Fibroblast of lung (primary cell): ENCODE data around the gene AKR7A3. TPM values are rescaled to one million over a fixed set of nuclear protein-coding genes. Genes with fewer than 3 reads are reported as not detected.
"Not testable (repeated sequence)": the region's sequence is repeated elsewhere in the genome, so short reads cannot be mapped to it uniquely, and the experiment has no call there.

Experiments
- DNase-seq, 2 donors: peaks; one replicate each; pipeline versions ENCODE4 v3.0.0 to v3.0.0-alpha.2; 2010; ENCODE audit warnings: low read depth in 2 of 2
- H2AFZ ChIP-seq: 2 replicates; pipeline ENCODE4 v1.5.1; 2012; ENCODE audit warnings: low read length, control low read depth, inconsistent platforms
- H3K27ac ChIP-seq: 2 replicates; pipeline ENCODE4 v1.5.1; 2011; ENCODE audit warnings: low read length, control low read depth; ENCODE audit not compliant: insufficient read depth
- H3K27me3 ChIP-seq: 2 replicates; pipeline ENCODE4 v1.5.1; 2011; ENCODE audit warnings: mild to moderate bottlenecking, low read length; ENCODE audit not compliant: control insufficient read depth, insufficient read depth
- H3K36me3 ChIP-seq: 2 replicates; pipeline ENCODE4 v1.5.1; 2011; ENCODE audit warnings: low read length; ENCODE audit not compliant: control insufficient read depth, insufficient read depth
- H3K4me1 ChIP-seq: 2 replicates; pipeline ENCODE4 v1.5.1; 2011; ENCODE audit warnings: low read length; ENCODE audit not compliant: control insufficient read depth, insufficient read depth; ENCODE audit errors: extremely low read depth
- H3K4me2 ChIP-seq: 2 replicates; pipeline ENCODE4 v1.5.1; 2011; ENCODE audit warnings: low read length, control low read depth; ENCODE audit not compliant: insufficient read depth; ENCODE audit errors: extremely low read depth
- H3K4me3 ChIP-seq, 4 experiments: fragments of 200-600 bp in 1 of 4; sonication (generic) in 1 of 4; replicated peaks in 1 of 4; 2 replicates each; pipeline ENCODE4 v1.5.1; 2011 to 2016; ENCODE audit warnings: low read length in 4 of 4, low read depth in 3 of 4, mild to moderate bottlenecking in 3 of 4, control low read depth in 2 of 4, inconsistent platforms in 1 of 4, mixed read lengths in 1 of 4; ENCODE audit not compliant: insufficient read depth in 1 of 4; ENCODE audit errors: control extremely low read depth in 1 of 4
- H3K79me2 ChIP-seq: 2 replicates; pipeline ENCODE4 v1.5.1; 2012; ENCODE audit warnings: mild to moderate bottlenecking, low read length, inconsistent platforms; ENCODE audit not compliant: control insufficient read depth, insufficient read depth
- H3K9ac ChIP-seq: 2 replicates; pipeline ENCODE4 v1.5.1; 2011; ENCODE audit warnings: mild to moderate bottlenecking, low read length, control low read depth; ENCODE audit not compliant: insufficient read depth
- H3K9me3 ChIP-seq: 2 replicates; pipeline ENCODE4 v1.5.1; 2012; ENCODE audit warnings: low read depth, low read length; ENCODE audit not compliant: control insufficient read depth, insufficient read depth
- H4K20me1 ChIP-seq: 2 replicates; pipeline ENCODE4 v1.5.1; 2011; ENCODE audit warnings: low read length; ENCODE audit not compliant: control insufficient read depth, insufficient read depth; ENCODE audit errors: extremely low read depth
- EZH2 ChIP-seq: IDR thresholded peaks from 2 replicates; pipeline ENCODE4 v1.5.1; 2012; ENCODE audit warnings: low read length, control low read depth, mild to moderate bottlenecking; ENCODE audit errors: missing control alignments
- polyA plus RNA-seq, 2 donors: library from polyadenylated mRNA; depleted of rRNA in 1 of 2; stranded (reverse) in 1 of 2; unstranded in 1 of 2; fragments of >200 nt; gene quantifications; 2 replicates each; pipeline ENCODE4 v1.2.1, GENCODE V29; 2011 to 2012; ENCODE audit warnings: missing spikeins in 1 of 2
- total RNA-seq: library from RNA; depleted of rRNA; stranded (reverse); fragments of >200 nt; gene quantifications from 2 replicates; pipeline ENCODE4 v1.2.1, GENCODE V29; 2014
- TF ChIP-seq, protein P1 (sequence below), 2 donors: IDR thresholded peaks in 1 of 2; conservative IDR thresholded peaks in 1 of 2; 1 replicate in 1 of 2; 2 replicates in 1 of 2; pipeline ENCODE4 v1.5.1; 2011 to 2012; ENCODE audit warnings: low read length in 2 of 2, control low read depth in 1 of 2, inconsistent platforms in 1 of 2, low read depth in 1 of 2, mild to moderate bottlenecking in 1 of 2

The AKR7A3 gene
- total and polyA plus RNA-seq, 2 donors (not counting 1 experiment from before 2014, with no cell fraction given): 0.12 to 0.33 TPM

GRCh38 chr1:19257178-19257914 is 31.2 kb downstream of the AKR7A3 start:
- TF ChIP-seq EZH2: no peak
- TF ChIP-seq, protein P1, sequence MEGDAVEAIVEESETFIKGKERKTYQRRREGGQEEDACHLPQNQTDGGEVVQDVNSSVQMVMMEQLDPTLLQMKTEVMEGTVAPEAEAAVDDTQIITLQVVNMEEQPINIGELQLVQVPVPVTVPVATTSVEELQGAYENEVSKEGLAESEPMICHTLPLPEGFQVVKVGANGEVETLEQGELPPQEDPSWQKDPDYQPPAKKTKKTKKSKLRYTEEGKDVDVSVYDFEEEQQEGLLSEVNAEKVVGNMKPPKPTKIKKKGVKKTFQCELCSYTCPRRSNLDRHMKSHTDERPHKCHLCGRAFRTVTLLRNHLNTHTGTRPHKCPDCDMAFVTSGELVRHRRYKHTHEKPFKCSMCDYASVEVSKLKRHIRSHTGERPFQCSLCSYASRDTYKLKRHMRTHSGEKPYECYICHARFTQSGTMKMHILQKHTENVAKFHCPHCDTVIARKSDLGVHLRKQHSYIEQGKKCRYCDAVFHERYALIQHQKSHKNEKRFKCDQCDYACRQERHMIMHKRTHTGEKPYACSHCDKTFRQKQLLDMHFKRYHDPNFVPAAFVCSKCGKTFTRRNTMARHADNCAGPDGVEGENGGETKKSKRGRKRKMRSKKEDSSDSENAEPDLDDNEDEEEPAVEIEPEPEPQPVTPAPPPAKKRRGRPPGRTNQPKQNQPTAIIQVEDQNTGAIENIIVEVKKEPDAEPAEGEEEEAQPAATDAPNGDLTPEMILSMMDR (conservative IDR thresholded peaks at IDR 0.05 in 1 of 2, IDR thresholded peaks at IDR 0.05 in 1 of 2; ENCODE audit: low read depth in 1 of 2, low read length in 2 of 2): no peak
- Histone ChIP-seq H3K36me3 (peaks cover 15% of the 10 kb centered on the region), H3K4me3 (no peak overlapping the region), H3K9ac (no peak overlapping the region), H2AFZ (no peak overlapping the region), H3K79me2 (peaks cover 32% of the 10 kb centered on the region), H3K9me3 (no peaks in the 10 kb centered on the region), H3K4me1 (peaks cover 13% of the 10 kb centered on the region), H3K27ac (no peak overlapping the region), H4K20me1 (no peaks in the 10 kb centered on the region), H3K27me3 (no peaks in the 10 kb centered on the region), H3K4me2 (no peak overlapping the region)
- DNase-seq: peak in 1 of 2 donors; percentile 14

- not testable (repeated sequence) for H3K4me2 ChIP-seq, H3K9me3 ChIP-seq, H3K4me3 ChIP-seq, H3K9ac ChIP-seq, H3K27me3 ChIP-seq, DNase-seq, H2AFZ ChIP-seq, H4K20me1 ChIP-seq, H3K27ac ChIP-seq
- Histone ChIP-seq H3K36me3 (peaks cover 15% of the 10 kb centered on the region), H3K79me2 (peaks cover 39% of the 10 kb centered on the region), H3K4me1 (peaks cover 13% of the 10 kb centered on the region)
Measured at GRCh38 chr1:19256301-19256700, 32.3 kb downstream of the AKR7A3 start.

GRCh38 chr1:19255288-19255687 is 33.3 kb downstream of the AKR7A3 start:
- peaks cover 8% of the 10 kb centered on the region for H3K4me1 ChIP-seq
- no peaks in the 10 kb centered on the region for H3K27me3 ChIP-seq
- no peak overlapping the region for H3K4me3 ChIP-seq
- H2AFZ ChIP-seq: no peak overlapping the region
- no peaks in the 10 kb centered on the region for H3K9me3 ChIP-seq
- no peak overlapping the region for H3K9ac ChIP-seq
- peaks cover 15% of the 10 kb centered on the region for H3K36me3 ChIP-seq
- no peak overlapping the region for H3K4me2 ChIP-seq
- no peaks in the 10 kb centered on the region for H4K20me1 ChIP-seq
- TF ChIP-seq EZH2: no peak
- TF ChIP-seq, protein P1 (conservative IDR thresholded peaks at IDR 0.05 in 1 of 2, IDR thresholded peaks at IDR 0.05 in 1 of 2; ENCODE audit: low read depth in 1 of 2, low read length in 2 of 2): no peak
- no peak overlapping the region for H3K27ac ChIP-seq
- no peak for DNase-seq
- peaks cover 49% of the 10 kb centered on the region for H3K79me2 ChIP-seq
